Vagina (tissue), 2 donors: ENCODE data around the gene RPAP2. TPM values are rescaled to one million over a fixed set of nuclear protein-coding genes. Genes with fewer than 3 reads are reported as not detected.

Experiments used
- DNase-seq, 2 donors: peaks; one replicate each; pipeline ENCODE4 v3.0.0-alpha.2; 2017; ENCODE audit errors: extremely low spot score in 2 of 2
- H3K27ac ChIP-seq: fragments of 200-600 bp; sonication (generic); one replicate; pipeline ENCODE4 v1.5.1; 2019
- H3K27me3 ChIP-seq: fragments of 200-600 bp; sonication (generic); one replicate; pipeline ENCODE4 v1.5.1; 2019
- H3K36me3 ChIP-seq, 2 donors: fragments of 200-600 bp; sonication (generic); one replicate each; pipeline ENCODE4 v1.5.1; 2017 to 2019
- H3K4me1 ChIP-seq: fragments of 200-600 bp; sonication (generic); one replicate; pipeline ENCODE4 v1.5.1; 2019
- H3K4me3 ChIP-seq, 2 donors: fragments of 200-600 bp; sonication (generic); 1 replicate in 1 of 2; 2 replicates in 1 of 2; pipeline ENCODE4 v1.5.1; 2016 to 2019
- H3K9me3 ChIP-seq: fragments of 200-600 bp; sonication (generic); one replicate; pipeline ENCODE4 v1.5.1; 2019
- CTCF ChIP-seq, 3 experiments: fragments of 450-650 bp in 2 of 3; fragments of 200-600 bp in 1 of 3; sonication (generic) in 1 of 3; IDR thresholded peaks; one replicate each; pipeline ENCODE4 v1.5.1; 2017 to 2019; ENCODE audit warnings: antibody characterized with exemption in 3 of 3, mild to moderate bottlenecking in 2 of 3, moderate library complexity in 2 of 3
- POLR2A ChIP-seq, 2 donors: fragments of 450-650 bp; IDR thresholded peaks; one replicate each; pipeline ENCODE4 v1.6.1; 2017; ENCODE audit warnings: antibody characterized with exemption in 2 of 2, mild to moderate bottlenecking in 2 of 2, moderate library complexity in 2 of 2
- POLR2AphosphoS5 ChIP-seq, 2 donors: sonication (generic); formaldehyde crosslinking; IDR thresholded peaks; one replicate each; pipeline ENCODE4 v1.9.0; 2017; ENCODE audit warnings: antibody characterized with exemption in 2 of 2, mild to moderate bottlenecking in 2 of 2, low read depth in 1 of 2; ENCODE audit not compliant: insufficient read depth in 1 of 2
- intact Hi-C: fragments of 100-400 bp; cut with DNase I; formaldehyde crosslinking; loops from one replicate; pipeline ENCODE4 v1.15.1; 2023
- total RNA-seq: library from RNA; depleted of rRNA; stranded (reverse); fragments of >200 nt; gene quantifications from one replicate; pipeline ENCODE4 v1.2.3, GENCODE V29; 2016

The RPAP2 gene
- total RNA-seq, 1 donor from 2014 or later: 11.8 TPM

- Histone ChIP-seq H3K4me3 (no peak overlapping the region), H3K27me3 (no peaks in the 10 kb centered on the region), H3K4me1 (no peaks in the 10 kb centered on the region), H3K36me3 (peaks cover 0 to 6% of the 10 kb centered on the region in 2 donors), H3K9me3 (no peaks in the 10 kb centered on the region), H3K27ac (no peak overlapping the region)
- intact Hi-C loops: no loop called here
- TF ChIP-seq POLR2AphosphoS5 (IDR thresholded peaks at IDR 0.05; ENCODE audit: insufficient read depth in 1 of 2, low read depth in 1 of 2) (no peak), POLR2A (IDR thresholded peaks at IDR 0.05) (no peak), CTCF (IDR thresholded peaks at IDR 0.05) (no peak)
- DNase-seq: no peak
Observed at GRCh38 chr1:92365378-92366039, 66.7 kb downstream of the RPAP2 start.

- Histone ChIP-seq H3K36me3 (peaks cover 0 to 6% of the 10 kb centered on the region in 2 donors), H3K27me3 (no peaks in the 10 kb centered on the region), H3K27ac (no peak overlapping the region), H3K4me1 (no peaks in the 10 kb centered on the region), H3K4me3 (no peak overlapping the region), H3K9me3 (no peaks in the 10 kb centered on the region)
- intact Hi-C loops: no loop called here
- TF ChIP-seq CTCF (IDR thresholded peaks at IDR 0.05) (no peak), POLR2A (IDR thresholded peaks at IDR 0.05) (no peak), POLR2AphosphoS5 (IDR thresholded peaks at IDR 0.05; ENCODE audit: insufficient read depth in 1 of 2, low read depth in 1 of 2) (no peak)
- no peak for DNase-seq
Observed at GRCh38 chr1:92366040-92366395, 67.2 kb downstream of the RPAP2 start.

- no peak overlapping the region for H3K27ac ChIP-seq
- no peaks in the 10 kb centered on the region for H3K4me1 ChIP-seq
- no peak for DNase-seq
- H3K36me3 ChIP-seq: peaks cover 0 to 6% of the 10 kb centered on the region in 2 donors
- intact Hi-C loops: no loop called here
- TF ChIP-seq CTCF (IDR thresholded peaks at IDR 0.05): no peak
- TF ChIP-seq POLR2AphosphoS5 (IDR thresholded peaks at IDR 0.05; ENCODE audit: insufficient read depth in 1 of 2, low read depth in 1 of 2): no peak
- TF ChIP-seq POLR2A (IDR thresholded peaks at IDR 0.05): no peak
- no peaks in the 10 kb centered on the region for H3K9me3 ChIP-seq
- no peaks in the 10 kb centered on the region for H3K27me3 ChIP-seq
- H3K4me3 ChIP-seq: no peak overlapping the region
Observed at GRCh38 chr1:92367496-92367895, 68.6 kb downstream of the RPAP2 start.

- Histone ChIP-seq H3K27ac (no peak overlapping the region), H3K27me3 (no peaks in the 10 kb centered on the region), H3K4me1 (no peaks in the 10 kb centered on the region), H3K36me3 (peaks cover 0 to 6% of the 10 kb centered on the region in 2 donors), H3K4me3 (no peak overlapping the region), H3K9me3 (no peaks in the 10 kb centered on the region)
- intact Hi-C loops: no loop called here
- DNase-seq: no peak
- TF ChIP-seq CTCF (IDR thresholded peaks at IDR 0.05) (no peak), POLR2AphosphoS5 (IDR thresholded peaks at IDR 0.05; ENCODE audit: insufficient read depth in 1 of 2, low read depth in 1 of 2) (no peak), POLR2A (IDR thresholded peaks at IDR 0.05) (no peak)
Observed at GRCh38 chr1:92372164-92372563, 73.3 kb downstream of the RPAP2 start.

- Histone ChIP-seq H3K27me3 (no peaks in the 10 kb centered on the region), H3K36me3 (peaks cover 0 to 3% of the 10 kb centered on the region in 2 donors), H3K4me1 (no peaks in the 10 kb centered on the region), H3K9me3 (no peaks in the 10 kb centered on the region), H3K4me3 (no peak overlapping the region), H3K27ac (no peak overlapping the region)
- no peak for TF ChIP-seq POLR2AphosphoS5 (IDR thresholded peaks at IDR 0.05; ENCODE audit: insufficient read depth in 1 of 2, low read depth in 1 of 2)
- no peak for TF ChIP-seq POLR2A (IDR thresholded peaks at IDR 0.05)
- TF ChIP-seq CTCF (IDR thresholded peaks at IDR 0.05): no peak
- intact Hi-C loops: no loop called here
- no peak for DNase-seq
Observed at GRCh38 chr1:92374223-92374622, 75.4 kb downstream of the RPAP2 start.
